GM19240 (cell line): ENCODE results near the gene DMPK.
A peak's percentile ranks its signal among the peaks of the same experiment; 100 is the strongest.
"Not testable (repeated sequence)": the region's sequence is repeated elsewhere in the genome, so short reads cannot be mapped to it uniquely, and the experiment has no call there.

ENCODE experiments used
- DNase-seq: peaks from one replicate; pipeline ENCODE4 v3.0.0; 2011; ENCODE audit warnings: low spot score; ENCODE audit not compliant: insufficient read length

The DMPK gene

GRCh38 chr19:45815481-45816216, 33.4 kb upstream of the DMPK start:
- no peak for DNase-seq

GRCh38 chr19:45814851-45815480, 32.7 kb upstream of the DMPK start, which contains the start of gene RSPH6A:
Gene RSPH6A, minus strand, starts transcription at chr19:45815308. Its CDS starts 132 bp downstream, at chr19:45815176.
- DNase-seq, result no peak

- DNase-seq, result no peak
Observed at GRCh38 chr19:45814166-45814780, 32.0 kb upstream of the DMPK start.

- DNase-seq, result no peak
Observed at GRCh38 chr19:45812297-45812696, 30.0 kb upstream of the DMPK start.

GRCh38 chr19:45809643-45810159, 27.4 kb upstream of the DMPK start:
- no peak for DNase-seq

GRCh38 chr19:45805719-45806118, 23.4 kb upstream of the DMPK start:
- no peak for DNase-seq

- DNase-seq, result no peak
Observed at GRCh38 chr19:45804959-45805230, 22.6 kb upstream of the DMPK start.

GRCh38 chr19:45804140-45804958, 22.1 kb upstream of the DMPK start:
- no peak for DNase-seq

GRCh38 chr19:45801603-45802175, 19.4 kb upstream of the DMPK start:
- no peak for DNase-seq

GRCh38 chr19:45800070-45800553, 17.8 kb upstream of the DMPK start:
- no peak for DNase-seq

GRCh38 chr19:45799541-45799940, 17.3 kb upstream of the DMPK start:
- DNase-seq, result not testable (repeated sequence)

GRCh38 chr19:45798995-45799517, 16.8 kb upstream of the DMPK start:
- DNase-seq, result peak; percentile 78

GRCh38 chr19:45794627-45795026, 12.3 kb upstream of the DMPK start:
- DNase-seq, result no peak

- no peak for DNase-seq
Observed at GRCh38 chr19:45793876-45794275, 11.6 kb upstream of the DMPK start.

- no peak for DNase-seq
Observed at GRCh38 chr19:45793178-45793564, 10.9 kb upstream of the DMPK start.

GRCh38 chr19:45792470-45793177, 10.3 kb upstream of the DMPK start, which contains the start of gene DMWD:
Gene DMWD, minus strand, starts transcription at chr19:45792845. Its CDS starts 89 bp downstream, at chr19:45792756.
- DNase-seq, result peak; percentile 94

GRCh38 chr19:45791744-45792469, 9.6 kb upstream of the DMPK start:
- no peak for DNase-seq

- DNase-seq, result no peak
Observed at GRCh38 chr19:45790942-45791341, 8.7 kb upstream of the DMPK start.

- DNase-seq, result no peak
Observed at GRCh38 chr19:45789035-45789786, 6.9 kb upstream of the DMPK start.
